Aorta (tissue), 5 donors: ENCODE results near the gene CDKN2B. TPM values are rescaled to one million over a fixed set of nuclear protein-coding genes. Genes with fewer than 3 reads are reported as not detected.
"Not testable (repeated sequence)": the region's sequence is repeated elsewhere in the genome, so short reads cannot be mapped to it uniquely, and the experiment has no call there.

Experiments
- ATAC-seq: fragments of 200-7000 bp; cut with Tn5 transposase; one replicate; pipeline ENCODE4 v1.9.1; 2022; ENCODE audit warnings: moderate library complexity; ENCODE audit not compliant: low FRiP score
- DNase-seq, 2 donors: peaks; one replicate each; pipeline ENCODE4 v3.0.0-alpha.2; 2020
- H3K27ac ChIP-seq, 2 donors: one replicate each; pipeline ENCODE4 v1.5.1; 2013; ENCODE audit warnings: low read length in 2 of 2, mild to moderate bottlenecking in 2 of 2, moderate library complexity in 2 of 2, control low read depth in 1 of 2, inconsistent platforms in 1 of 2, low read depth in 1 of 2
- H3K27me3 ChIP-seq, 2 donors: one replicate each; pipeline ENCODE4 v1.6.1; 2013; ENCODE audit warnings: control low read depth in 1 of 2, low read length in 1 of 2, mild to moderate bottlenecking in 1 of 2, moderate library complexity in 1 of 2; ENCODE audit not compliant: insufficient read depth in 2 of 2, control insufficient read depth in 1 of 2
- H3K36me3 ChIP-seq, 2 donors: one replicate each; pipeline ENCODE4 v1.6.1; 2013; ENCODE audit warnings: control low read depth in 1 of 2, low read length in 1 of 2, mild to moderate bottlenecking in 1 of 2; ENCODE audit not compliant: insufficient read depth in 2 of 2, control insufficient read depth in 1 of 2
- H3K4me1 ChIP-seq, 2 donors: one replicate each; pipeline ENCODE4 v1.6.1; 2013; ENCODE audit warnings: low read length in 2 of 2, control low read depth in 1 of 2, mild to moderate bottlenecking in 1 of 2, moderate library complexity in 1 of 2; ENCODE audit not compliant: insufficient read depth in 2 of 2, control insufficient read depth in 1 of 2
- H3K4me3 ChIP-seq, 2 donors: one replicate each; pipeline ENCODE4 v1.5.1; 2013; ENCODE audit warnings: low read length in 2 of 2, control low read depth in 1 of 2, mild to moderate bottlenecking in 1 of 2
- H3K9me3 ChIP-seq: one replicate; pipeline ENCODE4 v1.6.1; 2013; ENCODE audit warnings: mild to moderate bottlenecking, low read length; ENCODE audit not compliant: control insufficient read depth
- WGBS, 2 donors: extraction: QIAGEN DNeasy Blood & Tissue Kit; methylation state at CpG; one replicate each; pipeline ENCODE4 v1.1.7; 2013; 5-methylcytosine and 5-hydroxymethylcytosine counted together
- intact Hi-C, 2 donors: fragments of 100-400 bp; cut with DNase I; formaldehyde crosslinking; loops; one replicate each; pipeline versions ENCODE4 v1.14.2 to v1.15.0; 2022
- polyA plus RNA-seq, 2 donors: library from polyadenylated mRNA; stranded (reverse); fragments of 200-250 nt; gene quantifications; one replicate each; pipeline ENCODE4 v1.2.3, GENCODE V29; 2013
- total RNA-seq, 2 donors: library from RNA; stranded (reverse); fragmentation: NEBNext Ultra II Directional; extraction: Animal tissue kit (Norgen Biotek cat#: 25700); gene quantifications; one replicate each; pipeline ENCODE4 v1.2.1, GENCODE V29; 2021
- donor health status: healthy with polysubstance abuse.
- donor health status: Bipolar disorder and iron deficiency.
- donor health status: DM: no; HTN: no; CAD: no.
- donor health status: DM: no; HTN: no; CAD: no.
- donor health status: DM: yes; HTN: yes; CAD: no.

CDKN2B gene
- total and polyA plus RNA-seq, 4 donors = 4.5 to 12.9 (median 5.1) TPM

- intact Hi-C loops = no loop called here
- H3K9me3 ChIP-seq = peaks cover 3% of the 10 kb centered on the region
- DNase-seq (peak; percentile 71 to 74), ATAC-seq (peak; percentile 50)
- H3K4me1 ChIP-seq = no peaks in the 10 kb centered on the region
- H3K27me3 ChIP-seq = peaks cover 0 to 2% of the 10 kb centered on the region in 2 donors
- H3K27ac ChIP-seq = no peak overlapping the region
- H3K36me3 ChIP-seq = no peaks in the 10 kb centered on the region
- 2 to 3% methylated on average over 25 to 30 of the region's 30 CpGs for WGBS, 2 donors
- no peak overlapping the region for H3K4me3 ChIP-seq
Measured at GRCh38 chr9:21965401-21965951, 43.6 kb downstream of the CDKN2B start.

GRCh38 chr9:21964925-21965385, 44.1 kb downstream of the CDKN2B start:
- intact Hi-C loops = no loop called here
- H3K4me3 ChIP-seq = no peak overlapping the region
- DNase-seq = peak; percentile 51 to 71
- H3K27me3 ChIP-seq = peaks cover 0 to 2% of the 10 kb centered on the region in 2 donors
- no peaks in the 10 kb centered on the region for H3K36me3 ChIP-seq
- no peak for ATAC-seq
- WGBS, 2 donors = 3 to 4% methylated on average over 24 to 29 of the region's 29 CpGs
- H3K4me1 ChIP-seq = no peaks in the 10 kb centered on the region
- no peak overlapping the region for H3K27ac ChIP-seq
- peaks cover 3% of the 10 kb centered on the region for H3K9me3 ChIP-seq

- 93 to 94% methylated on average over 2 of the region's 2 CpGs for WGBS, 2 donors
- no peak overlapping the region for H3K4me3 ChIP-seq
- peaks cover 0 to 2% of the 10 kb centered on the region in 2 donors for H3K27me3 ChIP-seq
- no peak for DNase-seq
- no peak overlapping the region for H3K27ac ChIP-seq
- ATAC-seq = no peak
- H3K9me3 ChIP-seq = peaks cover 3% of the 10 kb centered on the region
- H3K36me3 ChIP-seq = no peaks in the 10 kb centered on the region
- intact Hi-C loops = no loop called here
- H3K4me1 ChIP-seq = no peaks in the 10 kb centered on the region
Measured at GRCh38 chr9:21961569-21961968, 47.5 kb downstream of the CDKN2B start.

- DNase-seq, ATAC-seq, H3K4me3 ChIP-seq, H3K4me1 ChIP-seq, H3K27ac ChIP-seq, H3K27me3 ChIP-seq, H3K9me3 ChIP-seq, intact Hi-C loops, H3K36me3 ChIP-seq: not testable (repeated sequence)
- 86 to 94% methylated on average over 17 to 33 of the region's 33 CpGs for WGBS, 2 donors
Measured at GRCh38 chr9:21959268-21959667, 49.8 kb downstream of the CDKN2B start.

GRCh38 chr9:21958833-21959232, 50.3 kb downstream of the CDKN2B start:
- H3K27ac ChIP-seq = no peak overlapping the region
- H3K36me3 ChIP-seq = no peaks in the 10 kb centered on the region
- intact Hi-C loops = no loop called here
- peaks cover 2% of the 10 kb centered on the region for H3K9me3 ChIP-seq
- no peak for DNase-seq
- WGBS, 2 donors = 80 to 84% methylated on average over 2 of the region's 2 CpGs
- no peaks in the 10 kb centered on the region for H3K4me1 ChIP-seq
- H3K4me3 ChIP-seq = no peak overlapping the region
- no peak for ATAC-seq
- H3K27me3 ChIP-seq = no peaks in the 10 kb centered on the region

Other genes with a start within 250 kb of the CDKN2B start
- 10 to 100 TPM; 28.5 to 41.1 TPM for gene MTAP, start 206.7 kb downstream of the CDKN2B start, total RNA-seq
- 10 to 100 TPM in 1 of 2 donors, 1 to 10 TPM in 1; 4.0 to 10.9 TPM for gene MTAP, start 206.7 kb downstream of the CDKN2B start, polyA plus RNA-seq
- gene CDKN2A, start 14.9 kb downstream of the CDKN2B start, total RNA-seq = 1 to 10 TPM; 2.3 to 3.8 TPM
- gene CDKN2A, start 14.9 kb downstream of the CDKN2B start, polyA plus RNA-seq = 1 to 10 TPM; 6.8 to 9.4 TPM
- gene CDKN2B-AS1, start 14.5 kb downstream of the CDKN2B start, total RNA-seq = 1 to 10 TPM in 1 of 2 donors, under 1 TPM in 1; 0.58 to 1.2 TPM
- 1 to 10 TPM in 1 of 2 donors, under 1 TPM in 1; 0.97 to 8.0 TPM for gene CDKN2B-AS1, start 14.5 kb downstream of the CDKN2B start, polyA plus RNA-seq